Measurements from ENCODE around the gene LDLRAD4. TPM values are rescaled to one million over a fixed set of nuclear protein-coding genes. Genes with fewer than 3 reads are reported as not detected.

Gene LDLRAD4
- total and polyA plus RNA-seq, 9 of the 15 experiments (the other 6 are each of a cell fraction or from before 2014, with no cell fraction given), result 0.01 TPM; not detected in 8

DNA sequence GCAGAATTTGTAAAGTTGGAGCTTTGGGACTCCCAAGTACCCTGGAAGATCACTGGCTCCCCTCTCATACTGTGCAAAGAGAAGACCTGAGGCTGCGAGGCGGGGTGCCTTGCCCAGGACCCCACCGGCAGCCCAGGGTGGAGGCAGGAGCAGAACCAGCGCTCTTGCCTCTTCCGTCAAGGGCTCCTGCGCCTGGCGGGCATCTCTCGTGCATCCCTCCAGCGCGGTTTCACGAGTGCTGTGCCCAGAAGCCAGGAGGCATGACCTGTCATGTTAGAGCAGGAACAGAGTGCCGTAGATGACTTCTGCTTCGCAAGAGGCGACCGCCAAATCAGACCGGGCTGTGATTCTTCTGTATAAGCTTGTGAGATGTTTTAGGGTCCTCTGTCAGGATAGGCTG is 77.3 kb downstream of the LDLRAD4 start:
- BruUV-seq (replicated peaks), result no TSS peak
- H3K9me3 ChIP-seq (replicated peaks; ENCODE audit: control insufficient read depth, insufficient read depth, low read depth, low read length), result no peaks in the 10 kb centered on the region
- in situ Hi-C loops (cut with MboI) (no loop called here), intact Hi-C loops (cut with micrococcal nuclease) (no loop called here)
- POLR2A ChIA-PET, result no interaction called here
- CTCF ChIA-PET (ENCODE audit: low intra/inter-chr PET ratio), result no interaction called here
- no peaks in the 10 kb centered on the region for H3K4me1 ChIP-seq (replicated peaks in 1 of 2; ENCODE audit: control insufficient read depth in 2 of 2, insufficient read depth in 2 of 2, low read length in 2 of 2)
- no peak overlapping the region for H3K27ac ChIP-seq (ENCODE audit: extremely low read depth, low read depth, low read length)
- peaks cover 17 to 36% of the 10 kb centered on the region in 2 experiments; a peak in 4 of 5 replicates for H3K27me3 ChIP-seq (ENCODE audit: control insufficient read depth in 2 of 2, insufficient read depth in 2 of 2, low read length in 2 of 2)
- no peak for TF ChIP-seq ZNF174 (CRISPR knock-in tag; IDR thresholded peaks at IDR 0.05)
- no peak for TF ChIP-seq ZNF445 (CRISPR knock-in tag; IDR thresholded peaks at IDR 0.05; ENCODE audit: low read depth)
- TF ChIP-seq, protein P1, sequence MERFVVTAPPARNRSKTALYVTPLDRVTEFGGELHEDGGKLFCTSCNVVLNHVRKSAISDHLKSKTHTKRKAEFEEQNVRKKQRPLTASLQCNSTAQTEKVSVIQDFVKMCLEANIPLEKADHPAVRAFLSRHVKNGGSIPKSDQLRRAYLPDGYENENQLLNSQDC (CRISPR knock-in tag; IDR thresholded peaks at IDR 0.05), result no peak
- TF ChIP-seq ZNF778 (CRISPR knock-in tag; IDR thresholded peaks at IDR 0.05), result no peak
- no peak for TF ChIP-seq BRCA1 (IDR thresholded peaks at IDR 0.05)
- no peak for TF ChIP-seq BRCA1 (CRISPR knock-in tag; IDR thresholded peaks at IDR 0.05)
- TF ChIP-seq ZNF224 (CRISPR knock-in tag; IDR thresholded peaks at IDR 0.05), result no peak
- no peak for TF ChIP-seq ZNF146 (CRISPR knock-in tag; IDR thresholded peaks at IDR 0.05; ENCODE audit: unreplicated experiment)
- no peak for TF ChIP-seq ZC3H11A (IDR thresholded peaks at IDR 0.05; ENCODE audit: low read depth, low read length)
- no peak for TF ChIP-seq POU5F1 (IDR thresholded peaks at IDR 0.05; ENCODE audit: borderline replicate concordance, low read depth, low read length, partially characterized antibody)
- 0% methylated on average over 16 of the region's 16 CpGs for WGBS (ENCODE audit: insufficient coverage, low coverage, missing lambda C conversion rate)
- H3K79me2 ChIP-seq (ENCODE audit: control insufficient read depth, insufficient read depth, low read length), result no peaks in the 10 kb centered on the region
- H3K9ac ChIP-seq (ENCODE audit: insufficient read depth in 1 of 2, low read depth in 2 of 2, low read length in 2 of 2), result no peak overlapping the region
- no peak overlapping the region for H2AFZ ChIP-seq (ENCODE audit: low read depth, low read length)
- H4K20me1 ChIP-seq (replicated peaks; ENCODE audit: control insufficient read depth, insufficient read depth, low read length), result 0 out of 2 replicates have a peak, but pooled peaks cover 3% of the 10 kb centered on the region
- no peak for ATAC-seq
- DNase-seq (ENCODE audit: extremely low read depth in 1 of 4, low spot score in 3 of 4), result no peak
- H3K4me3 ChIP-seq, result no peak overlapping the region
- FAIRE-seq, result no peak
- no peaks in the 10 kb centered on the region for H3K9me1 ChIP-seq (ENCODE audit: control insufficient read depth, insufficient read depth, low read length)
- no peak overlapping the region for H3K4me2 ChIP-seq (ENCODE audit: insufficient read depth, low read length)
- no peaks in the 10 kb centered on the region for H3K36me3 ChIP-seq (ENCODE audit: control insufficient read depth, insufficient read depth, low read length)

Data from K562 (cell line).